Measurements from ENCODE around the gene GNPTAB.

GRCh38 chr12:101850199-101850598 lies 19.4 kb upstream of the GNPTAB start:
- TF ChIP-seq, protein P1, sequence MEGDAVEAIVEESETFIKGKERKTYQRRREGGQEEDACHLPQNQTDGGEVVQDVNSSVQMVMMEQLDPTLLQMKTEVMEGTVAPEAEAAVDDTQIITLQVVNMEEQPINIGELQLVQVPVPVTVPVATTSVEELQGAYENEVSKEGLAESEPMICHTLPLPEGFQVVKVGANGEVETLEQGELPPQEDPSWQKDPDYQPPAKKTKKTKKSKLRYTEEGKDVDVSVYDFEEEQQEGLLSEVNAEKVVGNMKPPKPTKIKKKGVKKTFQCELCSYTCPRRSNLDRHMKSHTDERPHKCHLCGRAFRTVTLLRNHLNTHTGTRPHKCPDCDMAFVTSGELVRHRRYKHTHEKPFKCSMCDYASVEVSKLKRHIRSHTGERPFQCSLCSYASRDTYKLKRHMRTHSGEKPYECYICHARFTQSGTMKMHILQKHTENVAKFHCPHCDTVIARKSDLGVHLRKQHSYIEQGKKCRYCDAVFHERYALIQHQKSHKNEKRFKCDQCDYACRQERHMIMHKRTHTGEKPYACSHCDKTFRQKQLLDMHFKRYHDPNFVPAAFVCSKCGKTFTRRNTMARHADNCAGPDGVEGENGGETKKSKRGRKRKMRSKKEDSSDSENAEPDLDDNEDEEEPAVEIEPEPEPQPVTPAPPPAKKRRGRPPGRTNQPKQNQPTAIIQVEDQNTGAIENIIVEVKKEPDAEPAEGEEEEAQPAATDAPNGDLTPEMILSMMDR (conservative IDR thresholded peaks at IDR 0.05; ENCODE audit: low read depth, low read length), result no peak
- TF ChIP-seq POLR2A (IDR thresholded peaks at IDR 0.05; ENCODE audit: low read depth, low read length), result no peak
- no peak for TF ChIP-seq RFX5 (IDR thresholded peaks at IDR 0.05; ENCODE audit: low read depth, low read length)
- no peak for TF ChIP-seq MAFK (IDR thresholded peaks at IDR 0.05; ENCODE audit: low read depth, low read length)
- no peak for TF ChIP-seq RAD21 (IDR thresholded peaks at IDR 0.05; ENCODE audit: low read length)
